Measurements from ENCODE around the gene PELI2. TPM values are rescaled to one million over a fixed set of nuclear protein-coding genes. Genes with fewer than 3 reads are reported as not detected.
A peak's percentile ranks its signal among the peaks of the same experiment; 100 is the strongest.

PELI2 gene
- total and polyA plus RNA-seq, 9 donors, result 13.0 to 36.8 (median 28.5) TPM

GRCh38 chr14:56120091-56120691 lies 2.0 kb downstream of the PELI2 start:
- Histone ChIP-seq H3K36me3 (no peaks in the 10 kb centered on the region), H3K27ac (peak overlapping the region; percentile 82 to 98), H3K27me3 (no peaks in the 10 kb centered on the region), H3K4me3 (peak overlapping the region; percentile 54), H3K9me3 (no peaks in the 10 kb centered on the region), H3K4me1 (ENCODE audit: insufficient read depth) (peaks cover 9% of the 10 kb centered on the region)
- intact Hi-C loops (cut with DNase I), result loop anchor here in 1 of 4 donors (10.0 kb wide), 1 partner anchor 85 kb away; no protein-coding TSS in a partner anchor
- TF ChIP-seq EP300 (IDR thresholded peaks at IDR 0.05) (no peak), CTCF (IDR thresholded peaks at IDR 0.05) (peak in 1 of 3 donors; percentile 7), POLR2A (IDR thresholded peaks at IDR 0.05) (no peak)
- peak in 1 of 5 donors; percentile 28 for DNase-seq
- WGBS, 3 donors, result 5 to 7% (median 7%) methylated on average over 13 of the region's 13 CpGs

DNA sequence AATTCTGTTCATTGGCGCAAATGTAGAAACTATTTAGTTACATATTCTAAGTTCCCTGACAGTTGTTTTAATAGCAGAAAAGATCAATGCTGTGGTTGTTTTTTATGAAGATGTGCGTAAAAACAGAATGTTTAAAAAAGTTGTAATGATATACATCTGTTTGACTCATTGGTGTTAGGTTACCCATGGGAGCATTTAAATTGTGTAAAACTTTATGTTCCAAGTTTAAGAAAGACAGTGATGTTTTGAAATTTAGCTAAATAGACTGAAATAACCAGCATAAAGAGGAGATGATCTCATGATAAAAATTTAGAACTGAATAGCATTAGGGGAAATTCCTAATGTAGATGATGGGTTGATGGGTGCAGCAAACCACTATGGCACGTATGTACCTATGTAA lies 3.6 kb downstream of the PELI2 start:
- H3K4me3 ChIP-seq, result no peak overlapping the region
- H3K4me1 ChIP-seq (ENCODE audit: insufficient read depth), result peaks cover 8% of the 10 kb centered on the region
- DNase-seq, result no peak
- H3K36me3 ChIP-seq, result no peaks in the 10 kb centered on the region
- no peaks in the 10 kb centered on the region for H3K9me3 ChIP-seq
- no peaks in the 10 kb centered on the region for H3K27me3 ChIP-seq
- no peak overlapping the region for H3K27ac ChIP-seq
- WGBS, 3 donors, result 94 to 96% (median 95%) methylated on average over 3 of the region's 3 CpGs
- intact Hi-C loops (cut with DNase I), result loop anchor here in 1 of 4 donors (10.0 kb wide), 1 partner anchor 83 kb away; no protein-coding TSS in a partner anchor
- TF ChIP-seq CTCF (IDR thresholded peaks at IDR 0.05) (no peak), POLR2A (IDR thresholded peaks at IDR 0.05) (no peak), EP300 (IDR thresholded peaks at IDR 0.05) (no peak)

- H3K27me3 ChIP-seq, result no peaks in the 10 kb centered on the region
- no peak overlapping the region for H3K4me3 ChIP-seq
- WGBS, 3 donors, result 87 to 88% (median 88%) methylated on average over 2 of the region's 2 CpGs
- peaks cover 8% of the 10 kb centered on the region for H3K4me1 ChIP-seq (ENCODE audit: insufficient read depth)
- no peak overlapping the region for H3K27ac ChIP-seq
- DNase-seq, result no peak
- H3K36me3 ChIP-seq, result no peaks in the 10 kb centered on the region
- H3K9me3 ChIP-seq, result no peaks in the 10 kb centered on the region
- intact Hi-C loops (cut with DNase I), result loop anchor here in 1 of 4 donors (10.0 kb wide), 1 partner anchor 82 kb away; no protein-coding TSS in a partner anchor
- no peak for TF ChIP-seq POLR2A (IDR thresholded peaks at IDR 0.05)
- TF ChIP-seq CTCF (IDR thresholded peaks at IDR 0.05), result no peak
- no peak for TF ChIP-seq EP300 (IDR thresholded peaks at IDR 0.05)
Observed at GRCh38 chr14:56122301-56122700, 4.1 kb downstream of the PELI2 start.

DNA sequence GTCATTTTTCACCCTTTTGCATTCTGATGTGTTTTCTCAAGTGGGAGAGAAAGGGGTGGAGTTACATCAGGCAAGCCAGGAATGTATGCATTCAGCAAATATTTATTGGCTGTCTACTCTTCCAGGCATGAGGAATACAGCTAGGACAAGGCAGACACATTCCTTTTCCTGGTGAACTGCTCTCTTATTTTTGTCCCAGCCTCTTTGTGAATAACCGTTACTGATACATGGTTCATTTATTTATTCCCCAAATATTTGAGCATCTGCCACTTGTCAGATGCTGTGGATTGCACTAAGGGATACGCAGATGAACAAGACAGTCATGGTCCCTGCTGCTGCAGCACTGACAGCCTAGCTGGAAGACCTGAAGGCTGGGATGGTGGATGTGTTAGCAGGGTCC lies 6.1 kb downstream of the PELI2 start:
- Histone ChIP-seq H3K27ac (no peak overlapping the region), H3K4me1 (ENCODE audit: insufficient read depth) (peaks cover 15% of the 10 kb centered on the region)
- intact Hi-C loops (cut with DNase I), result loop anchor here in 1 of 4 donors (10.0 kb wide), 1 partner anchor 80 kb away; no protein-coding TSS in a partner anchor

More for the DNA sequence above, 6.1 kb downstream of the PELI2 start:
- WGBS, 3 donors, result 62 to 64% (median 64%) methylated on average over 2 of the region's 2 CpGs
- Histone ChIP-seq H3K36me3 (no peaks in the 10 kb centered on the region), H3K9me3 (no peaks in the 10 kb centered on the region), H3K4me3 (no peak overlapping the region), H3K27me3 (no peaks in the 10 kb centered on the region)
- no peak for TF ChIP-seq EP300 (IDR thresholded peaks at IDR 0.05)
- no peak for TF ChIP-seq CTCF (IDR thresholded peaks at IDR 0.05)
- TF ChIP-seq POLR2A (IDR thresholded peaks at IDR 0.05), result no peak
- DNase-seq, result no peak

Data from ovary (tissue), 9 donors.